Measurements from ENCODE around the gene DACH1.

- no peak for TF ChIP-seq EZH2 (IDR thresholded peaks at IDR 0.05; ENCODE audit: low read length, missing control alignments)
- no peak for TF ChIP-seq CTCF (conservative IDR thresholded peaks at IDR 0.05 in 1 of 2, IDR thresholded peaks at IDR 0.05 in 1 of 2; ENCODE audit: low read depth in 1 of 2, low read length in 2 of 2)
Measured at GRCh38 chr13:71430681-71431080, 436.3 kb downstream of the DACH1 start.

All from fibroblast of lung (primary cell).